GM23338 (cell line): ENCODE results near the gene PCSK6. TPM values are rescaled to one million over a fixed set of nuclear protein-coding genes. Genes with fewer than 3 reads are reported as not detected.

Experiments
- ATAC-seq: fragments of 200-7000 bp; cut with Tn5 transposase; 3 replicates; pipeline ENCODE4 v1.9.1; 2020
- DNase-seq: peaks from one replicate; pipeline ENCODE4 v3.0.0-alpha.2; 2015; ENCODE audit warnings: low spot score
- H2AFZ ChIP-seq: fragments of 200-600 bp; sonication (generic); 2 replicates; pipeline ENCODE4 v1.8.0; 2016; ENCODE audit warnings: antibody characterized with exemption, mild to moderate bottlenecking, moderate library complexity
- H3F3A ChIP-seq: fragments of 200-600 bp; sonication (generic); replicated peaks from 2 replicates; pipeline ENCODE4 v1.8.0; 2017; ENCODE audit warnings: antibody characterized with exemption, mixed run types, low read depth
- H3K27ac ChIP-seq: fragments of 200-600 bp; sonication (generic); 2 replicates; pipeline ENCODE4 v1.6.1; 2016; ENCODE audit warnings: low read depth
- H3K27me3 ChIP-seq: fragments of 200-600 bp; sonication (generic); 2 replicates; pipeline ENCODE4 v1.8.0; 2016; ENCODE audit warnings: mild to moderate bottlenecking, mixed run types, moderate library complexity; ENCODE audit not compliant: insufficient read depth
- H3K36me3 ChIP-seq: fragments of 200-600 bp; sonication (generic); 2 replicates; pipeline ENCODE4 v1.8.0; 2016; ENCODE audit warnings: mild to moderate bottlenecking; ENCODE audit not compliant: insufficient read depth
- H3K4me1 ChIP-seq: fragments of 200-600 bp; sonication (generic); 2 replicates; pipeline ENCODE4 v1.8.0; 2016; ENCODE audit warnings: mild to moderate bottlenecking, moderate library complexity; ENCODE audit not compliant: insufficient read depth
- H3K4me2 ChIP-seq: fragments of 200-600 bp; sonication (generic); 2 replicates; pipeline ENCODE4 v1.7.1; 2017; ENCODE audit warnings: mixed run types
- H3K4me3 ChIP-seq: fragments of 200-600 bp; sonication (generic); 2 replicates; pipeline ENCODE4 v1.6.1; 2016; ENCODE audit warnings: mixed run types
- H3K79me2 ChIP-seq: fragments of 200-600 bp; sonication (generic); replicated peaks from 2 replicates; pipeline ENCODE4 v1.8.0; 2017; ENCODE audit warnings: mild to moderate bottlenecking; ENCODE audit not compliant: insufficient read depth
- H3K9me2 ChIP-seq: fragments of 200-600 bp; sonication (generic); 2 replicates; pipeline ENCODE4 v1.8.0; 2017; ENCODE audit not compliant: insufficient read depth
- H4K20me1 ChIP-seq: fragments of 200-600 bp; sonication (generic); replicated peaks from 2 replicates; pipeline ENCODE4 v1.8.0; 2017; ENCODE audit warnings: mild to moderate bottlenecking; ENCODE audit not compliant: insufficient read depth
- H3K27ac Mint-ChIP-seq: 2 replicates; pipeline ENCODE4 v1.8.0; 2020; ENCODE audit warnings: inconsistent platforms, mild to moderate bottlenecking, moderate library complexity, mixed read lengths
- H3K27me3 Mint-ChIP-seq: 3 replicates; pipeline ENCODE4 v1.8.0; 2022; ENCODE audit warnings: low read depth, mild to moderate bottlenecking, moderate library complexity, mixed read lengths, inconsistent platforms; ENCODE audit not compliant: insufficient read depth, poor library complexity
- H3K36me3 Mint-ChIP-seq: 3 replicates; pipeline ENCODE4 v1.8.0; 2021; ENCODE audit warnings: low read depth, mild to moderate bottlenecking, inconsistent platforms, moderate library complexity, mixed read lengths
- H3K4me1 Mint-ChIP-seq: 3 replicates; pipeline ENCODE4 v1.8.0; 2020; ENCODE audit warnings: mild to moderate bottlenecking, inconsistent platforms, mixed read lengths
- H3K4me3 Mint-ChIP-seq: 3 replicates; pipeline ENCODE4 v1.8.0; 2021; ENCODE audit warnings: moderate library complexity, mild to moderate bottlenecking, inconsistent platforms, mixed read lengths
- H3K9me3 Mint-ChIP-seq: 3 replicates; pipeline ENCODE4 v1.8.0; 2020; ENCODE audit warnings: moderate library complexity, mild to moderate bottlenecking, inconsistent platforms, mixed read lengths
- CREB1 ChIP-seq: fragments of 250-450 bp; sonication (Bioruptor Pico); IDR thresholded peaks from 2 replicates; pipeline ENCODE4 v1.5.0; 2020; ENCODE audit warnings: low read depth, mild to moderate bottlenecking, moderate library complexity
- EZH2 ChIP-seq: fragments of 200-600 bp; sonication (generic); IDR thresholded peaks from one replicate; pipeline ENCODE4 v1.8.0; 2017; ENCODE audit warnings: antibody characterized with exemption, mild to moderate bottlenecking, low read depth; ENCODE audit not compliant: unreplicated experiment
- EZH2phosphoT487 ChIP-seq: fragments of 200-600 bp; sonication (generic); IDR thresholded peaks from one replicate; pipeline ENCODE4 v1.8.1; 2018; ENCODE audit warnings: antibody characterized with exemption; ENCODE audit not compliant: unreplicated experiment
- NANOG ChIP-seq: IDR thresholded peaks from 2 replicates; pipeline ENCODE4 v1.6.1; 2016; ENCODE audit warnings: antibody characterized with exemption, borderline replicate concordance
- POLR2AphosphoS5 ChIP-seq: IDR thresholded peaks from 2 replicates; pipeline ENCODE4 v1.6.1; 2016; ENCODE audit warnings: antibody characterized with exemption, low read depth
- STAT1 ChIP-seq: IDR thresholded peaks from one replicate; pipeline ENCODE4 v1.6.1; 2016; ENCODE audit warnings: antibody characterized with exemption; ENCODE audit not compliant: unreplicated experiment
- polyA plus RNA-seq: library from polyadenylated mRNA; unstranded; fragments of >200 nt; fragmentation: Nextera tagmentation; extraction: Ambion mirVana; gene quantifications from 2 replicates; pipeline ENCODE4 v1.2.1, GENCODE V29; 2016
- total RNA-seq: library from RNA; depleted of rRNA; stranded (reverse); fragments of >200 nt; shearing (Covaris generic); gene quantifications from 2 replicates; pipeline ENCODE4 v1.2.3, GENCODE V29; 2014
- TF ChIP-seq, protein P1 (sequence below): fragments of 250-450 bp; sonication (Bioruptor Pico); IDR thresholded peaks from 2 replicates; pipeline ENCODE4 v1.5.0; 2020; ENCODE audit warnings: mild to moderate bottlenecking, moderate library complexity
- TF ChIP-seq, protein P2 (sequence below): IDR thresholded peaks from 2 replicates; pipeline ENCODE4 v1.6.1; 2016; ENCODE audit warnings: antibody characterized with exemption

Gene PCSK6
- total and polyA plus RNA-seq, 2 experiments from 2014 or later = 1.7 to 6.7 TPM

DNA sequence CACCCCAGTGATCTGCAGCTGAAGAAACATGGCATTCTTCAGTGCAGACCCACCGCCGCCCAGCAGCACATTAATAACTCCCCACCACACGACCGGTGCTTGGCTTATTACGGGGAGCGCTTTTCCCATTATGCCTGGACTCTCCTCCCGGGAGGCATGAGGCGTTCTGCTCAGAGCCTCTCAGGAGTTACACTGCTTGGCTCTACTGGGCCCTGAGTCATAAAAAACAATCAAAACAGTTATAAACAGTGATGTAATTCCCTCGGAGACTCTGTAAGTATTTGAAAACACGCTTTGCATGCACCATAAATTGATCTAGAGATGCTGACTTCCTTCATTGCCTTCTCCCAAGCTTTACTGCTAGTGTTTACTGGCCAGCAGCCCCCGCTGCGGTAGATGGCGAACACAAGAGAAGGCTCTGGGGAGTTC lies 117.3 kb downstream of the PCSK6 start:
- Mint-ChIP-seq H3K9me3 (no peaks in the 10 kb centered on the region), H3K4me1 (peaks cover 20% of the 10 kb centered on the region; the same call in 2 of the 3 replicates), H3K27ac (no peak overlapping the region; the same call in 1 of the 2 replicates), H3K36me3 (no peaks in the 10 kb centered on the region), H3K27me3 (peaks cover 1% of the 10 kb centered on the region), H3K4me3 (no peak overlapping the region)
- H3F3A ChIP-seq = no peaks in the 10 kb centered on the region
- TF ChIP-seq, protein P1, sequence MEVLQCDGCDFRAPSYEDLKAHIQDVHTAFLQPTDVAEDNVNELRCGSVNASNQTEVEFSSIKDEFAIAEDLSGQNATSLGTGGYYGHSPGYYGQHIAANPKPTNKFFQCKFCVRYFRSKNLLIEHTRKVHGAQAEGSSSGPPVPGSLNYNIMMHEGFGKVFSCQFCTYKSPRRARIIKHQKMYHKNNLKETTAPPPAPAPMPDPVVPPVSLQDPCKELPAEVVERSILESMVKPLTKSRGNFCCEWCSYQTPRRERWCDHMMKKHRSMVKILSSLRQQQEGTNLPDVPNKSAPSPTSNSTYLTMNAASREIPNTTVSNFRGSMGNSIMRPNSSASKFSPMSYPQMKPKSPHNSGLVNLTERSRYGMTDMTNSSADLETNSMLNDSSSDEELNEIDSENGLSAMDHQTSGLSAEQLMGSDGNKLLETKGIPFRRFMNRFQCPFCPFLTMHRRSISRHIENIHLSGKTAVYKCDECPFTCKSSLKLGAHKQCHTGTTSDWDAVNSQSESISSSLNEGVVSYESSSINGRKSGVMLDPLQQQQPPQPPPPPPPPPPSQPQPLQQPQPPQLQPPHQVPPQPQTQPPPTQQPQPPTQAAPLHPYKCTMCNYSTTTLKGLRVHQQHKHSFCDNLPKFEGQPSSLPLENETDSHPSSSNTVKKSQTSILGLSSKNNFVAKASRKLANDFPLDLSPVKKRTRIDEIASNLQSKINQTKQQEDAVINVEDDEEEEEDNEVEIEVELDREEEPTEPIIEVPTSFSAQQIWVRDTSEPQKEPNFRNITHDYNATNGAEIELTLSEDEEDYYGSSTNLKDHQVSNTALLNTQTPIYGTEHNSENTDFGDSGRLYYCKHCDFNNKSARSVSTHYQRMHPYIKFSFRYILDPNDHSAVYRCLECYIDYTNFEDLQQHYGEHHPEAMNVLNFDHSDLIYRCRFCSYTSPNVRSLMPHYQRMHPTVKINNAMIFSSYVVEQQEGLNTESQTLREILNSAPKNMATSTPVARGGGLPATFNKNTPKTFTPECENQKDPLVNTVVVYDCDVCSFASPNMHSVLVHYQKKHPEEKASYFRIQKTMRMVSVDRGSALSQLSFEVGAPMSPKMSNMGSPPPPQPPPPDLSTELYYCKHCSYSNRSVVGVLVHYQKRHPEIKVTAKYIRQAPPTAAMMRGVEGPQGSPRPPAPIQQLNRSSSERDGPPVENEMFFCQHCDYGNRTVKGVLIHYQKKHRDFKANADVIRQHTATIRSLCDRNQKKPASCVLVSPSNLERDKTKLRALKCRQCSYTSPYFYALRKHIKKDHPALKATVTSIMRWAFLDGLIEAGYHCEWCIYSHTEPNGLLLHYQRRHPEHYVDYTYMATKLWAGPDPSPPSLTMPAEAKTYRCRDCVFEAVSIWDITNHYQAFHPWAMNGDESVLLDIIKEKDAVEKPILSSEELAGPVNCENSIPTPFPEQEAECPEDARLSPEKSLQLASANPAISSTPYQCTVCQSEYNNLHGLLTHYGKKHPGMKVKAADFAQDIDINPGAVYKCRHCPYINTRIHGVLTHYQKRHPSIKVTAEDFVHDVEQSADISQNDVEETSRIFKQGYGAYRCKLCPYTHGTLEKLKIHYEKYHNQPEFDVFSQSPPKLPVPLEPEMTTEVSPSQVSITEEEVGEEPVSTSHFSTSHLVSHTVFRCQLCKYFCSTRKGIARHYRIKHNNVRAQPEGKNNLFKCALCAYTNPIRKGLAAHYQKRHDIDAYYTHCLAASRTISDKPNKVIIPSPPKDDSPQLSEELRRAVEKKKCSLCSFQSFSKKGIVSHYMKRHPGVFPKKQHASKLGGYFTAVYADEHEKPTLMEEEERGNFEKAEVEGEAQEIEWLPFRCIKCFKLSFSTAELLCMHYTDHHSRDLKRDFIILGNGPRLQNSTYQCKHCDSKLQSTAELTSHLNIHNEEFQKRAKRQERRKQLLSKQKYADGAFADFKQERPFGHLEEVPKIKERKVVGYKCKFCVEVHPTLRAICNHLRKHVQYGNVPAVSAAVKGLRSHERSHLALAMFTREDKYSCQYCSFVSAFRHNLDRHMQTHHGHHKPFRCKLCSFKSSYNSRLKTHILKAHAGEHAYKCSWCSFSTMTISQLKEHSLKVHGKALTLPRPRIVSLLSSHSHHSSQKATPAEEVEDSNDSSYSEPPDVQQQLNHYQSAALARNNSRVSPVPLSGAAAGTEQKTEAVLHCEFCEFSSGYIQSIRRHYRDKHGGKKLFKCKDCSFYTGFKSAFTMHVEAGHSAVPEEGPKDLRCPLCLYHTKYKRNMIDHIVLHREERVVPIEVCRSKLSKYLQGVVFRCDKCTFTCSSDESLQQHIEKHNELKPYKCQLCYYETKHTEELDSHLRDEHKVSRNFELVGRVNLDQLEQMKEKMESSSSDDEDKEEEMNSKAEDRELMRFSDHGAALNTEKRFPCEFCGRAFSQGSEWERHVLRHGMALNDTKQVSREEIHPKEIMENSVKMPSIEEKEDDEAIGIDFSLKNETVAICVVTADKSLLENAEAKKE (CRISPR knock-in tag) = no peak
- TF ChIP-seq, protein P2, sequence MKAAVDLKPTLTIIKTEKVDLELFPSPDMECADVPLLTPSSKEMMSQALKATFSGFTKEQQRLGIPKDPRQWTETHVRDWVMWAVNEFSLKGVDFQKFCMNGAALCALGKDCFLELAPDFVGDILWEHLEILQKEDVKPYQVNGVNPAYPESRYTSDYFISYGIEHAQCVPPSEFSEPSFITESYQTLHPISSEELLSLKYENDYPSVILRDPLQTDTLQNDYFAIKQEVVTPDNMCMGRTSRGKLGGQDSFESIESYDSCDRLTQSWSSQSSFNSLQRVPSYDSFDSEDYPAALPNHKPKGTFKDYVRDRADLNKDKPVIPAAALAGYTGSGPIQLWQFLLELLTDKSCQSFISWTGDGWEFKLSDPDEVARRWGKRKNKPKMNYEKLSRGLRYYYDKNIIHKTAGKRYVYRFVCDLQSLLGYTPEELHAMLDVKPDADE = no peak
- TF ChIP-seq POLR2AphosphoS5 (no peak), CREB1 (CRISPR knock-in tag) (no peak), STAT1 (no peak), NANOG (no peak), EZH2 (no peak), EZH2phosphoT487 (no peak)
- no peak overlapping the region for H3K27ac ChIP-seq
- H2AFZ ChIP-seq = peak overlapping the region; percentile 96
- H3K4me2 ChIP-seq = peak overlapping the region; percentile 83
- no peaks in the 10 kb centered on the region for H3K27me3 ChIP-seq
- no peak for DNase-seq
- no peaks in the 10 kb centered on the region for H4K20me1 ChIP-seq
- H3K79me2 ChIP-seq = no peaks in the 10 kb centered on the region
- peaks cover 13% of the 10 kb centered on the region for H3K4me1 ChIP-seq
- no peak overlapping the region for H3K4me3 ChIP-seq
- no peak for ATAC-seq
- no peaks in the 10 kb centered on the region for H3K36me3 ChIP-seq
- H3K9me2 ChIP-seq = no peaks in the 10 kb centered on the region
